SK-N-SH (cell line): ENCODE data around the gene PANK3. TPM values are rescaled to one million over a fixed set of nuclear protein-coding genes. Genes with fewer than 3 reads are reported as not detected.
A peak's percentile ranks its signal among the peaks of the same experiment; 100 is the strongest.

ENCODE experiments used
- CTCF ChIA-PET: fragments of 300-600, 350-600 bp; formaldehyde crosslinking; extraction: SDS; loops from one replicate; lab custom pipeline; 2021; lab: Yijun Ruan, JAX
- POLR2A ChIA-PET: fragments of 350-600 bp; sonication (Branson Sonifier 250); formaldehyde crosslinking; extraction: SDS; loops from one replicate; lab custom pipeline; 2020; ENCODE audit warnings: antibody characterized with exemption, inconsistent platforms; lab: Yijun Ruan, JAX
- DNase-seq: peaks from one replicate; pipeline ENCODE4 v3.0.0; 2012
- H2AFZ ChIP-seq: fragments of 200-600 bp; sonication (generic); 2 replicates; pipeline ENCODE4 v1.8.1; 2016; ENCODE audit warnings: antibody characterized with exemption, mild to moderate bottlenecking, low read depth
- H3F3A ChIP-seq: fragments of 200-600 bp; sonication (generic); replicated peaks from 2 replicates; pipeline ENCODE3; 2016; ENCODE audit warnings: antibody characterized with exemption, mild to moderate bottlenecking; ENCODE audit not compliant: insufficient read depth
- H3K27ac ChIP-seq, 2 experiments: fragments of 200-500 bp in 1 of 2; fragments of 200-600 bp in 1 of 2; sonication (Bioruptor generic) in 1 of 2; sonication (generic), shearing (Covaris generic) in 1 of 2; 2 replicates each; pipeline versions ENCODE4 v1.5.1 to v1.6.1; 2014 to 2016; ENCODE audit warnings: low read depth in 2 of 2, inconsistent platforms in 1 of 2, low read length in 1 of 2, mild to moderate bottlenecking in 1 of 2, mixed read lengths in 1 of 2
- H3K27me3 ChIP-seq: fragments of 200-600 bp; sonication (generic), shearing (Covaris generic); 2 replicates; pipeline ENCODE4 v1.6.1; 2016; ENCODE audit warnings: mixed run types; ENCODE audit not compliant: insufficient read depth
- H3K36me3 ChIP-seq, 2 experiments: fragments of 200-500 bp in 1 of 2; fragments of 200-600 bp in 1 of 2; sonication (Bioruptor generic) in 1 of 2; sonication (generic) in 1 of 2; replicated peaks in 1 of 2; 2 replicates each; pipeline versions ENCODE3 to v1.5.1; 2014 to 2016; ENCODE audit warnings: low read length in 1 of 2, mild to moderate bottlenecking in 1 of 2; ENCODE audit not compliant: insufficient read depth in 2 of 2, control insufficient read depth in 1 of 2
- H3K4me1 ChIP-seq, 2 experiments: fragments of 200-500 bp in 1 of 2; fragments of 200-600 bp in 1 of 2; sonication (Bioruptor generic) in 1 of 2; sonication (generic), shearing (Covaris generic) in 1 of 2; 2 replicates each; pipeline versions ENCODE4 v1.5.1 to v1.6.1; 2014 to 2016; ENCODE audit warnings: low read depth in 1 of 2, low read length in 1 of 2, mixed run types in 1 of 2; ENCODE audit not compliant: insufficient read depth in 2 of 2, control insufficient read depth in 1 of 2
- H3K4me2 ChIP-seq: fragments of 200-600 bp; sonication (generic), shearing (Covaris generic); 2 replicates; pipeline ENCODE4 v1.6.1; 2017; ENCODE audit warnings: mixed run types
- H3K4me3 ChIP-seq, 2 experiments: fragments of 200-500 bp in 1 of 2; fragments of 200-600 bp in 1 of 2; sonication (Bioruptor generic) in 1 of 2; sonication (generic), shearing (Covaris generic) in 1 of 2; 2 replicates each; pipeline versions ENCODE4 v1.5.1 to v1.8.1; 2014 to 2016; ENCODE audit warnings: low read depth in 2 of 2, inconsistent platforms in 1 of 2, low read length in 1 of 2, mild to moderate bottlenecking in 1 of 2, mixed read lengths in 1 of 2, moderate library complexity in 1 of 2
- H3K79me2 ChIP-seq: fragments of 200-600 bp; sonication (generic); 2 replicates; pipeline ENCODE4 v1.8.1; 2017; ENCODE audit warnings: mild to moderate bottlenecking; ENCODE audit not compliant: insufficient read depth
- H3K9ac ChIP-seq: fragments of 200-600 bp; sonication (generic); 2 replicates; pipeline ENCODE4 v1.6.1; 2017; ENCODE audit warnings: mixed run types
- H3K9me2 ChIP-seq: fragments of 200-600 bp; sonication (generic); 2 replicates; pipeline ENCODE4 v1.6.1; 2017; ENCODE audit warnings: mixed run types
- H3K9me3 ChIP-seq: fragments of 200-600 bp; sonication (generic); 2 replicates; pipeline ENCODE4 v1.6.1; 2017; ENCODE audit warnings: mixed run types, mild to moderate bottlenecking, moderate library complexity
- H4K20me1 ChIP-seq: fragments of 200-600 bp; sonication (generic); 2 replicates; pipeline ENCODE4 v1.6.1; 2017; ENCODE audit warnings: mild to moderate bottlenecking, mixed run types; ENCODE audit not compliant: insufficient read depth
- CHD2 ChIP-seq: fragments of 150-350 bp; IDR thresholded peaks from 2 replicates; pipeline ENCODE4 v1.6.1; 2018; ENCODE audit warnings: low read length; ENCODE audit not compliant: partially characterized antibody
- EP300 ChIP-seq, 2 experiments: IDR thresholded peaks; 2 replicates each; pipeline versions ENCODE4 v1.4.0 to v1.6.1; 2012; ENCODE audit warnings: borderline replicate concordance in 1 of 2, low read depth in 1 of 2, low read length in 1 of 2
- FOSL2 ChIP-seq: IDR thresholded peaks from 2 replicates; pipeline ENCODE4 v1.4.0; 2012; ENCODE audit warnings: low read depth, mild to moderate bottlenecking, moderate library complexity, borderline replicate concordance
- GABPA ChIP-seq: IDR thresholded peaks from 2 replicates; pipeline ENCODE4 v1.4.0; 2012; ENCODE audit warnings: low read depth, mild to moderate bottlenecking
- MEF2A ChIP-seq: IDR thresholded peaks from 2 replicates; pipeline ENCODE4 v1.4.0; 2012; ENCODE audit warnings: low read depth, borderline replicate concordance
- NFIC ChIP-seq: IDR thresholded peaks from 2 replicates; pipeline ENCODE4 v1.4.0; 2012; ENCODE audit warnings: borderline replicate concordance
- RCOR1 ChIP-seq: fragments of 150-350 bp; IDR thresholded peaks from 2 replicates; pipeline ENCODE4 v1.6.1; 2017; ENCODE audit warnings: antibody characterized with exemption, low read length
- RFX5 ChIP-seq: IDR thresholded peaks from 2 replicates; pipeline ENCODE4 v1.6.1; 2012; ENCODE audit warnings: mild to moderate bottlenecking, improper control_type of control experiment, low read length
- SIN3A ChIP-seq: IDR thresholded peaks from 2 replicates; pipeline ENCODE4 v1.6.1; 2012; ENCODE audit warnings: low read depth, mild to moderate bottlenecking, low read length, moderate library complexity, borderline replicate concordance
- SMC3 ChIP-seq: IDR thresholded peaks from 2 replicates; pipeline ENCODE4 v1.6.1; 2012; ENCODE audit warnings: low read depth, low read length, improper control_type of control experiment
- TAF1 ChIP-seq: IDR thresholded peaks from 2 replicates; pipeline ENCODE4 v1.6.1; 2012; ENCODE audit warnings: low read depth, mild to moderate bottlenecking, low read length, moderate library complexity, borderline replicate concordance
- TCF12 ChIP-seq: IDR thresholded peaks from 2 replicates; pipeline ENCODE4 v1.4.0; 2012
- TEAD4 ChIP-seq: IDR thresholded peaks from 2 replicates; pipeline ENCODE4 v1.4.0; 2012; ENCODE audit warnings: mild to moderate bottlenecking, borderline replicate concordance; ENCODE audit not compliant: insufficient read depth
- USF1 ChIP-seq: IDR thresholded peaks from 2 replicates; pipeline ENCODE4 v1.4.0; 2012; ENCODE audit warnings: low read depth, borderline replicate concordance
- YY1 ChIP-seq: IDR thresholded peaks from 2 replicates; pipeline ENCODE4 v1.4.0; 2012; ENCODE audit warnings: low read depth, mild to moderate bottlenecking
- WGBS: methylation state at CpG from one replicate; pipeline ENCODE4 v1.1.6; 2017; ENCODE audit warnings: low lambda C conversion rate; 5-methylcytosine and 5-hydroxymethylcytosine counted together
- polyA plus RNA-seq, 3 experiments: library from polyadenylated mRNA; depleted of rRNA; stranded (reverse); fragments of >200 nt; gene quantifications; 2 replicates each; pipeline ENCODE4 v1.2.3, GENCODE V29; 2012
- TF ChIP-seq, protein P1 (sequence below): IDR thresholded peaks from 2 replicates; pipeline ENCODE4; 2012
- TF ChIP-seq, protein P2 (sequence below): fragments of 150-350 bp; IDR thresholded peaks from 2 replicates; pipeline ENCODE4 v1.6.1; 2017; ENCODE audit warnings: antibody characterized with exemption, low read length, low read depth, borderline replicate concordance
- TF ChIP-seq, protein P3 (sequence below): IDR thresholded peaks from 2 replicates; pipeline ENCODE4 v1.4.0; 2012; ENCODE audit warnings: low read depth, borderline replicate concordance
- TF ChIP-seq, protein P4 (sequence below): IDR thresholded peaks from 2 replicates; pipeline ENCODE4 v1.4.0; 2012; ENCODE audit warnings: low read depth
- TF ChIP-seq, protein P5 (sequence below): fragments of 200-600 bp; sonication (generic); IDR thresholded peaks from 2 replicates; pipeline ENCODE4 v1.6.1; 2017; ENCODE audit warnings: antibody characterized with exemption, mild to moderate bottlenecking, moderate library complexity

Gene PANK3
- polyA plus RNA-seq, 1 of the 3 experiments (the other 2 are of a cell fraction): 6.1 TPM

DNA sequence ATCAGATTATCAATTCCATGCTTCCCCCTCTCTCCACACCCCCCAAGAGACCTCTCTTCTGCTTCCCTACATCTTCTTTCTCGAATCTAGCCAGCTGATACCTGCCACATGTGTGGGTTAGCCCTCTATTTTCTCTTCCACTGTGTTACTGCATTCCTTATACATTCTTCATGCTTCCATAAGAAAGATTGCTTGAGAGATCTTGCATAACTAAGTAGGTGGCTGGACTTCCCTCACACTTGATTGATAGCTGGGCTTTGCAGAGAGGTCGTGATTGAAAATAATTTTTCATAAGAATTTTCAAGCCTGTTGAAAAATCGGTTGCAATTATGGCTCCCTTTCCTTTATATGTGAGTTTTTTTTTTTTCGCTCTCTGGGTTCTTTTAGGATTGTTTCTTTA lies 33.0 kb upstream of the PANK3 start:
- no peak overlapping the region for H3K9ac ChIP-seq
- no peaks in the 10 kb centered on the region for H3K9me3 ChIP-seq
- CTCF ChIA-PET: no interaction called here
- no peak for DNase-seq
- no peaks in the 10 kb centered on the region for H3F3A ChIP-seq
- no peak overlapping the region for H3K4me2 ChIP-seq
- 0 out of 2 replicates have a peak, but pooled peaks have one; percentile 12 for TF ChIP-seq FOSL2
- TF ChIP-seq CHD2: no peak
- TF ChIP-seq TAF1: no peak
- TF ChIP-seq, protein P1, sequence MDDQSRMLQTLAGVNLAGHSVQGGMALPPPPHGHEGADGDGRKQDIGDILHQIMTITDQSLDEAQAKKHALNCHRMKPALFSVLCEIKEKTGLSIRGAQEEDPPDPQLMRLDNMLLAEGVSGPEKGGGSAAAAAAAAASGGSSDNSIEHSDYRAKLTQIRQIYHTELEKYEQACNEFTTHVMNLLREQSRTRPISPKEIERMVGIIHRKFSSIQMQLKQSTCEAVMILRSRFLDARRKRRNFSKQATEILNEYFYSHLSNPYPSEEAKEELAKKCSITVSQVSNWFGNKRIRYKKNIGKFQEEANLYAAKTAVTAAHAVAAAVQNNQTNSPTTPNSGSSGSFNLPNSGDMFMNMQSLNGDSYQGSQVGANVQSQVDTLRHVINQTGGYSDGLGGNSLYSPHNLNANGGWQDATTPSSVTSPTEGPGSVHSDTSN: peak; percentile 58
- TF ChIP-seq SMC3: no peak
- TF ChIP-seq, protein P2, sequence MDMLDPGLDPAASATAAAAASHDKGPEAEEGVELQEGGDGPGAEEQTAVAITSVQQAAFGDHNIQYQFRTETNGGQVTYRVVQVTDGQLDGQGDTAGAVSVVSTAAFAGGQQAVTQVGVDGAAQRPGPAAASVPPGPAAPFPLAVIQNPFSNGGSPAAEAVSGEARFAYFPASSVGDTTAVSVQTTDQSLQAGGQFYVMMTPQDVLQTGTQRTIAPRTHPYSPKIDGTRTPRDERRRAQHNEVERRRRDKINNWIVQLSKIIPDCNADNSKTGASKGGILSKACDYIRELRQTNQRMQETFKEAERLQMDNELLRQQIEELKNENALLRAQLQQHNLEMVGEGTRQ: no peak
- no peak for TF ChIP-seq GABPA
- no peaks in the 10 kb centered on the region for H3K79me2 ChIP-seq
- 48% methylated on average over 4 of the region's 4 CpGs for WGBS
- H3K27me3 ChIP-seq: no peaks in the 10 kb centered on the region
- H4K20me1 ChIP-seq: no peaks in the 10 kb centered on the region
- H2AFZ ChIP-seq: no peak overlapping the region
- no peaks in the 10 kb centered on the region for H3K9me2 ChIP-seq
- H3K27ac ChIP-seq: no peak overlapping the region
- no peaks in the 10 kb centered on the region for H3K36me3 ChIP-seq
- POLR2A ChIA-PET: no interaction called here
- H3K4me3 ChIP-seq: no peak overlapping the region
- H3K4me1 ChIP-seq: no peaks in the 10 kb centered on the region

DNA sequence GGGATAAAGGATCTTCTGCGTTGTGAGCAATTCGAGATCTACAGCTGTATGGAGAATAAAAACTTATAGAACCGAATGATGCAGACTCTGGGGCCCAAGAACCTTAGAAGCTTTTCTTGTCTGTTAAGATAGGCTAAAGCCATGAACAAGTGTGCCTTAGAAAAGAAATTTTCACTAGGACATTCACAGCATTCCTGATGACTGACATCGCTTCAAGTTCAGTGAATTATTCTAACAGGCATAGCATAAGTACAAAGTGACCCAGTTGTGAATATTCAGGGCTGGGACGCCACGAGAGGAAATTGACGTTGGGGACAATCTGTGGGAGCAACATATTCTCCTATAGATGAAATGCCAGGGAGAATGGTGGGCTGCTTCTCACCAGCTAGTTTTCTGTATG lies 32.0 kb upstream of the PANK3 start:
- ChIA-PET POLR2A (no interaction called here), CTCF (interaction anchor here (1.5 to 1.7 kb wide), 2 partner anchors 10 to 18 kb away, joined by 3 to 6 read pairs; no protein-coding TSS in a partner anchor)
- Histone ChIP-seq H3K4me1 (no peaks in the 10 kb centered on the region; a peak in 1 of 4 replicates), H3K27ac (no peak overlapping the region), H3K9me3 (no peaks in the 10 kb centered on the region), H4K20me1 (no peaks in the 10 kb centered on the region), H3K4me2 (no peak overlapping the region), H2AFZ (no peak overlapping the region), H3K27me3 (no peaks in the 10 kb centered on the region), H3K4me3 (no peak overlapping the region), H3K9me2 (no peaks in the 10 kb centered on the region), H3F3A (no peaks in the 10 kb centered on the region), H3K36me3 (no peaks in the 10 kb centered on the region), H3K79me2 (no peaks in the 10 kb centered on the region), H3K9ac (no peak overlapping the region)
- TF ChIP-seq YY1: no peak
- TF ChIP-seq NFIC: no peak
- TF ChIP-seq SIN3A: no peak
- no peak for TF ChIP-seq GABPA
- TF ChIP-seq RFX5: no peak
- TF ChIP-seq, protein P3, sequence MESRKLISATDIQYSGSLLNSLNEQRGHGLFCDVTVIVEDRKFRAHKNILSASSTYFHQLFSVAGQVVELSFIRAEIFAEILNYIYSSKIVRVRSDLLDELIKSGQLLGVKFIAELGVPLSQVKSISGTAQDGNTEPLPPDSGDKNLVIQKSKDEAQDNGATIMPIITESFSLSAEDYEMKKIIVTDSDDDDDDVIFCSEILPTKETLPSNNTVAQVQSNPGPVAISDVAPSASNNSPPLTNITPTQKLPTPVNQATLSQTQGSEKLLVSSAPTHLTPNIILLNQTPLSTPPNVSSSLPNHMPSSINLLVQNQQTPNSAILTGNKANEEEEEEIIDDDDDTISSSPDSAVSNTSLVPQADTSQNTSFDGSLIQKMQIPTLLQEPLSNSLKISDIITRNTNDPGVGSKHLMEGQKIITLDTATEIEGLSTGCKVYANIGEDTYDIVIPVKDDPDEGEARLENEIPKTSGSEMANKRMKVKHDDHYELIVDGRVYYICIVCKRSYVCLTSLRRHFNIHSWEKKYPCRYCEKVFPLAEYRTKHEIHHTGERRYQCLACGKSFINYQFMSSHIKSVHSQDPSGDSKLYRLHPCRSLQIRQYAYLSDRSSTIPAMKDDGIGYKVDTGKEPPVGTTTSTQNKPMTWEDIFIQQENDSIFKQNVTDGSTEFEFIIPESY: no peak
- TF ChIP-seq, protein P4, sequence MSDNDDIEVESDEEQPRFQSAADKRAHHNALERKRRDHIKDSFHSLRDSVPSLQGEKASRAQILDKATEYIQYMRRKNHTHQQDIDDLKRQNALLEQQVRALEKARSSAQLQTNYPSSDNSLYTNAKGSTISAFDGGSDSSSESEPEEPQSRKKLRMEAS: no peak
- TF ChIP-seq, protein P1: no peak
- TF ChIP-seq TCF12: no peak
- TF ChIP-seq TEAD4: no peak
- no peak for TF ChIP-seq TAF1
- no peak for TF ChIP-seq CHD2
- TF ChIP-seq, protein P5, sequence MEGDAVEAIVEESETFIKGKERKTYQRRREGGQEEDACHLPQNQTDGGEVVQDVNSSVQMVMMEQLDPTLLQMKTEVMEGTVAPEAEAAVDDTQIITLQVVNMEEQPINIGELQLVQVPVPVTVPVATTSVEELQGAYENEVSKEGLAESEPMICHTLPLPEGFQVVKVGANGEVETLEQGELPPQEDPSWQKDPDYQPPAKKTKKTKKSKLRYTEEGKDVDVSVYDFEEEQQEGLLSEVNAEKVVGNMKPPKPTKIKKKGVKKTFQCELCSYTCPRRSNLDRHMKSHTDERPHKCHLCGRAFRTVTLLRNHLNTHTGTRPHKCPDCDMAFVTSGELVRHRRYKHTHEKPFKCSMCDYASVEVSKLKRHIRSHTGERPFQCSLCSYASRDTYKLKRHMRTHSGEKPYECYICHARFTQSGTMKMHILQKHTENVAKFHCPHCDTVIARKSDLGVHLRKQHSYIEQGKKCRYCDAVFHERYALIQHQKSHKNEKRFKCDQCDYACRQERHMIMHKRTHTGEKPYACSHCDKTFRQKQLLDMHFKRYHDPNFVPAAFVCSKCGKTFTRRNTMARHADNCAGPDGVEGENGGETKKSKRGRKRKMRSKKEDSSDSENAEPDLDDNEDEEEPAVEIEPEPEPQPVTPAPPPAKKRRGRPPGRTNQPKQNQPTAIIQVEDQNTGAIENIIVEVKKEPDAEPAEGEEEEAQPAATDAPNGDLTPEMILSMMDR: no peak
- no peak for TF ChIP-seq RCOR1
- no peak for TF ChIP-seq EP300 (IDR thresholded peaks at IDR 0.05; ENCODE audit: borderline replicate concordance in 1 of 2, low read depth in 1 of 2, low read length in 1 of 2)
- no peak for TF ChIP-seq USF1
- no peak for TF ChIP-seq MEF2A
- TF ChIP-seq SMC3: no peak
- DNase-seq: no peak
- WGBS: 88% methylated on average over 7 of the region's 7 CpGs
